AG09309 (cell line): ENCODE data around the gene SLC12A9.

Experiments used
- DNase-seq: peaks from one replicate; pipeline ENCODE4 v3.0.0-alpha.2; 2010; ENCODE audit warnings: low read depth
- H3K4me3 ChIP-seq: 2 replicates; pipeline ENCODE4 v1.5.1; 2011; ENCODE audit warnings: mild to moderate bottlenecking, low read depth, low read length, moderate library complexity; ENCODE audit not compliant: control insufficient read depth
- CTCF ChIP-seq: IDR thresholded peaks from 2 replicates; pipeline ENCODE4 v1.5.1; 2011; ENCODE audit warnings: mild to moderate bottlenecking, low read depth, low read length, inconsistent platforms; ENCODE audit not compliant: insufficient read depth, control insufficient read depth; ENCODE audit errors: missing control alignments

Gene SLC12A9

GRCh38 chr7:100884736-100885439, 32.4 kb downstream of the SLC12A9 start:
- DNase-seq, result no peak
- no peak for TF ChIP-seq CTCF
- no peak overlapping the region for H3K4me3 ChIP-seq

GRCh38 chr7:100885440-100886141, 33.1 kb downstream of the SLC12A9 start:
- TF ChIP-seq CTCF, result no peak
- no peak overlapping the region for H3K4me3 ChIP-seq
- no peak for DNase-seq

GRCh38 chr7:100886142-100886935, 33.8 kb downstream of the SLC12A9 start:
- no peak overlapping the region for H3K4me3 ChIP-seq
- no peak for DNase-seq
- TF ChIP-seq CTCF, result no peak

- no peak overlapping the region for H3K4me3 ChIP-seq
- DNase-seq, result no peak
- TF ChIP-seq CTCF, result no peak
Measured at GRCh38 chr7:100886936-100887515, 34.5 kb downstream of the SLC12A9 start.

- TF ChIP-seq CTCF, result no peak
- no peak for DNase-seq
- peak overlapping the region; percentile 52; the same call in 1 of the 2 replicates for H3K4me3 ChIP-seq
Measured at GRCh38 chr7:100887516-100888290, 35.2 kb downstream of the SLC12A9 start.

GRCh38 chr7:100888291-100888987, 35.9 kb downstream of the SLC12A9 start:
- no peak for TF ChIP-seq CTCF
- DNase-seq, result no peak
- H3K4me3 ChIP-seq, result peak overlapping the region; percentile 52
